ENCODE measurements around the gene RNF114. TPM values are rescaled to one million over a fixed set of nuclear protein-coding genes. Genes with fewer than 3 reads are reported as not detected.
A peak's percentile ranks its signal among the peaks of the same experiment; 100 is the strongest.

Gene RNF114
- 74.7 TPM for total RNA-seq
- long read RNA-seq, transcript RNF114-201 (6 exons, 2,503 nt): major isoform, 78 of 96 reads
- long read RNA-seq, partial matches to known transcripts: 0 of 96 reads
- long read RNA-seq, other reads (novel, unspliced or antisense): 15 of 96 reads

GRCh38 chr20:49936153-49937026, at the start of gene RNF114:
Gene RNF114, plus strand, starts transcription at chr20:49936397. Its CDS starts 16 bp downstream, at chr20:49936413.
- DNase-seq: peak; percentile 94
- intact Hi-C loops (cut with DNase I): no loop called here

DNA sequence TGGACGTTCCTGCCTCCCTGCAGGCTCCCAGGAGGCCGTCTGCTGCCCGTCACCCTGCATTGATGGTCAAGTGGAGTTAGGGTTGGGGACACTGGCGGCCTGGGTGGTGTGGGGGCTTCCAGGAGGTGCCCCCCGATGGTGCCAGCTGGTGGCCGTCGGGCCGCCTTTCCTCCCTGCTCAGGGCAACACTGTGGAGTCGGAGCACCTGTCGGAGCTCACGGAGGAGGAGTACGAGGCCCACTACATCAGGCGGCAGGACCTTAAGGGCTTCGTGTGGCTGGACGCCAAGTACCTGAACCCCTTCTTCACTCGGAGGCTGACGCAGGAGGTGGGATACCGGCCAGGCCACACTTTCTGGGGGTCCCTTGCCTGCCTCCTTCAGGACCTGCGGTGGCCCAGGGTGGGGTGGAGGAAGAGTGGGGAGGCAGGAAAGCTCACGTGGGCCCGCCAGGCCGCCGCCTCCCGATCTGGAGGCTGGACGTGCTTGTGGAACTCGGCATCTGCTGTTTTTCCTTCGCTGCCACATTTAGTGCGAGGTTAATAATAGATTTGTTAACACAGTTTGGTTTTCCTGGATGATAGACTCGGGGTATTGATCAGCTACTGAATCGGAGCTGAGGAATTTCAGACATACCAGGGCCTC, 49.5 kb upstream of the RNF114 start:
- Histone ChIP-seq H3K27ac (peak overlapping the region; percentile 68), H3K9me3 (no peaks in the 10 kb centered on the region), H3K36me3 (peaks cover 37% of the 10 kb centered on the region), H3K4me3 (no peak overlapping the region), H3K4me1 (peaks cover 40% of the 10 kb centered on the region), H3K27me3 (no peaks in the 10 kb centered on the region)
- TF ChIP-seq CTCF (IDR thresholded peaks at IDR 0.05): no peak
- ATAC-seq: no peak
- intact Hi-C loops (cut with DNase I): no loop called here
- DNase-seq: no peak

More at GRCh38 chr20:49936153-49937026, at the start of gene RNF114:
- TF ChIP-seq CTCF (IDR thresholded peaks at IDR 0.05): no peak
- Histone ChIP-seq H3K9me3 (no peaks in the 10 kb centered on the region), H3K36me3 (peaks cover 23% of the 10 kb centered on the region), H3K27ac (peak within 1 kb of the TSS; percentile 94), H3K4me3 (peak within 1 kb of the TSS; percentile 97), H3K4me1 (peaks cover 28% of the 10 kb centered on the region), H3K27me3 (no peaks in the 10 kb centered on the region)
- peak; percentile 98 for ATAC-seq

GRCh38 chr20:49887251-49888211, 48.7 kb upstream of the RNF114 start:
- no peaks in the 10 kb centered on the region for H3K27me3 ChIP-seq
- ATAC-seq (peak; percentile 5), DNase-seq (no peak)
- H3K27ac ChIP-seq: peak overlapping the region; percentile 68
- H3K36me3 ChIP-seq: peaks cover 32% of the 10 kb centered on the region
- TF ChIP-seq CTCF (IDR thresholded peaks at IDR 0.05): no peak
- H3K4me3 ChIP-seq: no peak overlapping the region
- no peaks in the 10 kb centered on the region for H3K9me3 ChIP-seq
- intact Hi-C loops (cut with DNase I): no loop called here
- H3K4me1 ChIP-seq: peaks cover 46% of the 10 kb centered on the region

DNA sequence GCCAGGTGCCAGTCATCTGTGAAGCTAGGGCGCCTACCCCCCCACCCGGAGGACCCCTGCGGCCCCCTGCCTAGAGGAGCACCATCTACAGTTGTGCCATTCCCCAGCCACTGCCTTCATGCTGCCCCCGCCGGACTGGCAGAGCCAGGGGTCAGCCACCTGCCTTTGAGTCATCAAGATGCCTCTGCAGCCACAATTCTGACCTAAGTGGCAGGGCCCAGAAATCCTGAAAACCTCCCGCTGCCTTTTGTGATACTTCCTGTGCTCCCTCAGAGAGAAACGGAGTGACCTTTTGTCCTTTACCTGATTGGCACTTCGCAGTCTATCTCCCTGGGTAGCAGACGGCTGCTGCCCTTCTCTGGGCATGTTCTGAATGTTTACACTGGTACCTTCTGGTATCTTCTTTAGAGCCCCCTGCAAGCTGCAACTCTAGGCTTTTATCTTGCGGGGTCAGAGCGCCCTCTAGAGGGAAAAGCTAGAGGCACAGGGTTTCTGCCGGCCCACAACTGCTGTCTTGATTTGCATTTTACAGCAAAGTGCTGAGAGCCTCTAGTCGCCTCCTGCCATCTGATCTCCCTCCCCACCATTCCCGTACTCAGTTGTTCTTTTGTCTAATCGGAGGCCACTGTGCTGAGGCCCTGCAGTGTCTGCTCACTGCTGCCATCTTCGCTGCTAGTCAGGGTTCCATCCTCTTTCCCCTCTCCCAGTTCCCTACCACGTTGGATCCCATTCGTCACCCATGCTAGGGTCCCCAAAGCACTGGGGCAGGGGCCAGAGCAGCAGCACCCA, 47.8 kb upstream of the RNF114 start:
- H3K4me1 ChIP-seq: peaks cover 54% of the 10 kb centered on the region

More for the DNA sequence above, 47.8 kb upstream of the RNF114 start:
- no peaks in the 10 kb centered on the region for H3K9me3 ChIP-seq
- ATAC-seq (peak; percentile 35), DNase-seq (no peak)
- peaks cover 29% of the 10 kb centered on the region for H3K36me3 ChIP-seq
- peak; percentile 70 for TF ChIP-seq CTCF (IDR thresholded peaks at IDR 0.05)
- peak overlapping the region; percentile 68 for H3K27ac ChIP-seq
- intact Hi-C loops (cut with DNase I): no loop called here
- H3K4me3 ChIP-seq: no peak overlapping the region
- no peaks in the 10 kb centered on the region for H3K27me3 ChIP-seq
